Measurements from ENCODE around the gene ADAMTS16. TPM values are rescaled to one million over a fixed set of nuclear protein-coding genes. Genes with fewer than 3 reads are reported as not detected.
A peak's percentile ranks its signal among the peaks of the same experiment; 100 is the strongest.

Gene ADAMTS16
- polyA plus RNA-seq, 1 experiment, result 0.04 TPM

DNA sequence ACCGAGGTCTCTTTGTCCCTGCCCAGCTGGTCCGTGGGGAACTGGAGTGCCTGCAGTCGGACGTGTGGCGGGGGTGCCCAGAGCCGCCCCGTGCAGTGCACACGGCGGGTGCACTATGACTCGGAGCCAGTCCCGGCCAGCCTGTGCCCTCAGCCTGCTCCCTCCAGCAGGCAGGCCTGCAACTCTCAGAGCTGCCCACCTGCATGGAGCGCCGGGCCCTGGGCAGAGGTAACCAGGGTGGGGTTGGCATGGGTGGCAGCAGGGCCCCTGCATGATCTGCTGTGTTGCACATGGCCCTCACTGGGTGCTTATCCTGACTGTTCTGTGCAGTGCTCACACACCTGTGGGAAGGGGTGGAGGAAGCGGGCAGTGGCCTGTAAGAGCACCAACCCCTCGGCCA, 163.1 kb downstream of the ADAMTS16 start:
- POLR2A ChIA-PET, result no interaction called here
- CTCF ChIA-PET, result no interaction called here
- TF ChIP-seq, protein P1, sequence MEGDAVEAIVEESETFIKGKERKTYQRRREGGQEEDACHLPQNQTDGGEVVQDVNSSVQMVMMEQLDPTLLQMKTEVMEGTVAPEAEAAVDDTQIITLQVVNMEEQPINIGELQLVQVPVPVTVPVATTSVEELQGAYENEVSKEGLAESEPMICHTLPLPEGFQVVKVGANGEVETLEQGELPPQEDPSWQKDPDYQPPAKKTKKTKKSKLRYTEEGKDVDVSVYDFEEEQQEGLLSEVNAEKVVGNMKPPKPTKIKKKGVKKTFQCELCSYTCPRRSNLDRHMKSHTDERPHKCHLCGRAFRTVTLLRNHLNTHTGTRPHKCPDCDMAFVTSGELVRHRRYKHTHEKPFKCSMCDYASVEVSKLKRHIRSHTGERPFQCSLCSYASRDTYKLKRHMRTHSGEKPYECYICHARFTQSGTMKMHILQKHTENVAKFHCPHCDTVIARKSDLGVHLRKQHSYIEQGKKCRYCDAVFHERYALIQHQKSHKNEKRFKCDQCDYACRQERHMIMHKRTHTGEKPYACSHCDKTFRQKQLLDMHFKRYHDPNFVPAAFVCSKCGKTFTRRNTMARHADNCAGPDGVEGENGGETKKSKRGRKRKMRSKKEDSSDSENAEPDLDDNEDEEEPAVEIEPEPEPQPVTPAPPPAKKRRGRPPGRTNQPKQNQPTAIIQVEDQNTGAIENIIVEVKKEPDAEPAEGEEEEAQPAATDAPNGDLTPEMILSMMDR (IDR thresholded peaks at IDR 0.05; ENCODE audit: insufficient read depth, low read depth, low read length), result no peak
- Histone ChIP-seq H3K27me3 (ENCODE audit: control insufficient read depth, insufficient read depth, low read length) (peaks cover 2% of the 10 kb centered on the region; the same call in 1 of the 2 replicates), H3K36me3 (ENCODE audit: control insufficient read depth, insufficient read depth, low read length) (no peaks in the 10 kb centered on the region), H3K4me3 (ENCODE audit: low read depth, low read length) (no peak overlapping the region)
- DNase-seq (ENCODE audit: low read depth), result no peak

DNA sequence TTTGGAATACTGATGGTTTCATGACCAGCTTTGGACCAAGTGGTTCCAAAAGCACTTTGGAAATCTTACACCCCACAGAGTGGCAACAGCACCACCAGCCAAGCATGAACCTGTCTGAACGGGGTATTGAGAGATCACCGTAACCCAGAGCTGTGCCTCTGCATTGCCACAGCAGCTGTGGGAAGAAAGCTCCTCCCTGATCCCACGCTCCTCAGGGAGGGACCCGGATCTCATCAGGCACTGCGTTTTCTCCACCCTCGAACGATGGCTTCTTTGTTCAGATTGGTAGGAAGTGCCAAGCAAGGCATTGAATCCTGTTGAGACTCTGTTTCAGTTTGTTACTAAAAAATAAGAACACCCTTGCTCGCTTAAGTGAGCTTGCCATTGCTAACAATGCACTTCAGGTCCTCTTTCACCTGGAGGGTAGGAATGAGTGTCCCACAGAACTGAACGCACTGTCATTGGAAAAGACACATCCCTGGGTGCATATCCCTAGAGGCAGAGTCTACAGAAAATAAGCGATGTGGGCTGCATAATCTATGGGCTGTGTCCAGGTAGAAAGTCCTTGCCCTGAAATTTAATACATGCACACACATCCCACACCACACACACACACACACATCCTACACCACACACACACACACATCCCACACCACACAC, 164.4 kb downstream of the ADAMTS16 start:
- ChIA-PET POLR2A (no interaction called here), CTCF (no interaction called here)
- no peak for DNase-seq (ENCODE audit: low read depth)
- Histone ChIP-seq H3K36me3 (ENCODE audit: control insufficient read depth, insufficient read depth, low read length) (no peaks in the 10 kb centered on the region), H3K27me3 (ENCODE audit: control insufficient read depth, insufficient read depth, low read length) (peaks cover 2% of the 10 kb centered on the region; the same call in 1 of the 2 replicates), H3K4me3 (ENCODE audit: low read depth, low read length) (no peak overlapping the region)
- TF ChIP-seq, protein P1 (IDR thresholded peaks at IDR 0.05; ENCODE audit: insufficient read depth, low read depth, low read length), result no peak

DNA sequence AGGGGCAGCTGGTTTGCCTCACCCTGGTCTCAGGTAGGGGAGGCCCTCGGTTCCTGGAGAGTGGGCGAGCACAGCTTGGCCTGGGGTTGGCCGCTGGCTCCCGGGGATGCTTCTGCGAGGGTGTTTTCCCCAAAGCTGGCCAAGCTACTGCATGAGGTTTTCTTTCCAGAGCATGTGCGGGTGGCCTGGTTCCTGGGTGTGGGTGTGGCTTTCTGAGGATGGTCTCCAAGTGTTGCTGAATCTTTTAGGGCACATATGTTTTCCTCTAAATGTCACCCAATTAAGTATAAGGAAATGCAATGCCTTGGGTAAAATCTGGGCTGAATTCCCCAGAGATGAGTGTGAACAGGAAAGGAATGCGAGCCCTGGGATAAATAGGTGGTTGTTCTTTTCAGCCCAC, 166.6 kb downstream of the ADAMTS16 start:
- peak; percentile 75 for DNase-seq (ENCODE audit: low read depth)
- TF ChIP-seq, protein P1 (IDR thresholded peaks at IDR 0.05; ENCODE audit: insufficient read depth, low read depth, low read length), result no peak
- ChIA-PET POLR2A (no interaction called here), CTCF (interaction anchor here (1.0 kb wide), 1 partner anchor 166 kb away, joined by 5 read pairs; the partner anchor contains the start of gene ADAMTS16)
- Histone ChIP-seq H3K27me3 (ENCODE audit: control insufficient read depth, insufficient read depth, low read length) (no peaks in the 10 kb centered on the region; the same call in 1 of the 2 replicates), H3K4me3 (ENCODE audit: low read depth, low read length) (no peak overlapping the region), H3K36me3 (ENCODE audit: control insufficient read depth, insufficient read depth, low read length) (no peaks in the 10 kb centered on the region)

DNA sequence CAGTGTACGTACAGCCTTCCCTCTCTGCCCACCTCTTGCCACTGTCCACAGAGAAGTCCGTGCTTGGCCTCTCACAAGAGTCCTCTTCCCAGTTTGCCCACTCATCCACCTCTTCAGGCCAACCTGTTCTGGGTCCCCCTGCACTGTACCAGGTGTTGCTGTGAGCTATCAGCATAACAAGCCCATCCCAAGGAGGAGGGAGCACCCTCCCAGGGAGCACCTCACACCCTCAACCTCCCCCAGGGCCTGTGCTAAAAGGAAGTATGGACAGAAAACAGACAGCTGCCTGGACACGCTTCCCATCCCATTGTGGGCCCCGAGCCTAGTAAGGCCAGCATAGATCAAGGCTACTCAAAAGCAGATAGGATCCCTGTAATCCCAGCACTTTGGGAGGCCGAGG, 168.2 kb downstream of the ADAMTS16 start:
- TF ChIP-seq, protein P1 (IDR thresholded peaks at IDR 0.05; ENCODE audit: insufficient read depth, low read depth, low read length), result no peak
- ChIA-PET CTCF (no interaction called here), POLR2A (no interaction called here)
- DNase-seq (ENCODE audit: low read depth), result no peak
- H3K36me3 ChIP-seq (ENCODE audit: control insufficient read depth, insufficient read depth, low read length), result no peaks in the 10 kb centered on the region
- no peaks in the 10 kb centered on the region; the same call in 1 of the 2 replicates for H3K27me3 ChIP-seq (ENCODE audit: control insufficient read depth, insufficient read depth, low read length)
- H3K4me3 ChIP-seq (ENCODE audit: low read depth, low read length), result no peak overlapping the region

DNA sequence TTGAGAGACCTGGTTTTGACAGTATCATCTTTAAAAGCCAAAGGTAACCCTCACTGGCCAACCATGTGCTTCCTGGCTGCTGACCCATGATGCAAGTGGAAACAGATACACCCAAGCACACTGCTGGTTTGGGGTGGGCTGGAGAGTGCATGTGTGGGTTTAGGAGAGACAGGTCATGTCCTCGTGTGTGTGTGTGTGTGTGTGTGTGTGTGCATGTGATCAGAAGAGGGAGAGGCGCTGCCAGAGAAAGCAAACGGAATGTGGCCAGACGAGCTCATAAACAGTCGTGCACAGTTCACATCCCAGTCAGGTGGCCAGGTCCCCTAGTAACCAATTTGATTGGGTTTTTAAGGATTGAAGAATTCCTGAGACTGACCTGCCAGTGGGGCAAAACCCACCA, 169.5 kb downstream of the ADAMTS16 start:
- DNase-seq (ENCODE audit: low read depth), result no peak
- no peak overlapping the region for H3K4me3 ChIP-seq (ENCODE audit: low read depth, low read length)
- H3K36me3 ChIP-seq (ENCODE audit: control insufficient read depth, insufficient read depth, low read length), result no peaks in the 10 kb centered on the region
- TF ChIP-seq, protein P1 (IDR thresholded peaks at IDR 0.05; ENCODE audit: insufficient read depth, low read depth, low read length), result no peak
- POLR2A ChIA-PET, result no interaction called here
- CTCF ChIA-PET, result no interaction called here
- H3K27me3 ChIP-seq (ENCODE audit: control insufficient read depth, insufficient read depth, low read length), result no peaks in the 10 kb centered on the region; the same call in 1 of the 2 replicates
